DLD1 (cell line): Measurements from ENCODE around the gene SLCO2A1.

ENCODE experiments used
- in situ Hi-C: cut with HindIII; loops from 2 replicates; pipeline ENCODE4 v1.10.0; 2017; ENCODE audit warnings: low sequenced_read_pairs

Gene SLCO2A1

GRCh38 chr3:134035836-134036235 lies 6.1 kb upstream of the SLCO2A1 start:
- in situ Hi-C loops = no loop called here

GRCh38 chr3:134034005-134034785 lies 4.5 kb upstream of the SLCO2A1 start:
- in situ Hi-C loops = no loop called here

- in situ Hi-C loops = no loop called here
These were observed 3.7 kb upstream of the SLCO2A1 start for GRCh38 chr3:134033315-134033996.

- in situ Hi-C loops = no loop called here
These were observed 1.7 kb upstream of the SLCO2A1 start for GRCh38 chr3:134031348-134031915.

GRCh38 chr3:134030379-134031347 lies 938 bp upstream of the SLCO2A1 start:
- in situ Hi-C loops = no loop called here

GRCh38 chr3:134029256-134029733 lies 430 bp downstream of the SLCO2A1 start:
- in situ Hi-C loops = no loop called here

- in situ Hi-C loops = no loop called here
These were observed 1.1 kb downstream of the SLCO2A1 start for GRCh38 chr3:134028486-134029255.

- in situ Hi-C loops = no loop called here
These were observed 2.1 kb downstream of the SLCO2A1 start for GRCh38 chr3:134027631-134028030.

- in situ Hi-C loops = no loop called here
These were observed 9.5 kb downstream of the SLCO2A1 start for GRCh38 chr3:134020135-134020680.

- in situ Hi-C loops = no loop called here
These were observed 10.9 kb downstream of the SLCO2A1 start for GRCh38 chr3:134018850-134019249.

- in situ Hi-C loops = no loop called here
These were observed 11.3 kb downstream of the SLCO2A1 start for GRCh38 chr3:134018406-134018805.

- in situ Hi-C loops = no loop called here
These were observed 12.2 kb downstream of the SLCO2A1 start for GRCh38 chr3:134017490-134017889.

- in situ Hi-C loops = no loop called here
These were observed 15.5 kb downstream of the SLCO2A1 start for GRCh38 chr3:134014270-134014669.

GRCh38 chr3:134013280-134013679 lies 16.4 kb downstream of the SLCO2A1 start:
- in situ Hi-C loops = no loop called here

- in situ Hi-C loops = no loop called here
These were observed 20.3 kb downstream of the SLCO2A1 start for GRCh38 chr3:134009345-134010000.

GRCh38 chr3:134008630-134009156 lies 21.0 kb downstream of the SLCO2A1 start:
- in situ Hi-C loops = no loop called here

GRCh38 chr3:134007819-134008218 lies 21.9 kb downstream of the SLCO2A1 start:
- in situ Hi-C loops = no loop called here

GRCh38 chr3:134004841-134005240 lies 24.9 kb downstream of the SLCO2A1 start:
- in situ Hi-C loops = no loop called here

- in situ Hi-C loops = no loop called here
These were observed 26.7 kb downstream of the SLCO2A1 start for GRCh38 chr3:134003066-134003465.
